Ecto neural progenitor cell (in vitro differentiated cells): ENCODE measurements around the gene DYTN.

ENCODE experiments used
- DNase-seq: peaks from one replicate; pipeline ENCODE4 v3.0.0-alpha.2; 2018; ENCODE audit warnings: low spot score

Gene DYTN

DNA sequence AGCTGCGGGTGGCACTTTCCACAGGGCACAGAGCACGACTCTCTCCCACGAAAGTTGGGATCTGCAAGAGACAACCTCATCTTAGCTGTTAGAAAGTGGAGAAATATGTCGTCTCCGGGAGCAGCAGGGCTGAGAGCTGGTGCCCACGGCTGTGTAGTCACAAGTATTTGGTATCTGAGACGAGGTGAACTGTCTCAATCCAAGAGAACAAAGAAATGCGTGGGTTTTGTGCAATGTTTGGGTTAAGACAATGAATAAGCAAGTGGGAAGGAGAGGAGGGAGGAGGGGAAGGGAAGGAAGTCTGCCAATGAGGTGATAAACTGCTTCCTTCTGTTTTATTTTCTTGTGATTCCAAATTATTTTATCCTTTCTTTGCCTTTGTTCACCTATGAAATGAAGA, 18.0 kb downstream of the DYTN start:
- no peak for DNase-seq

DNA sequence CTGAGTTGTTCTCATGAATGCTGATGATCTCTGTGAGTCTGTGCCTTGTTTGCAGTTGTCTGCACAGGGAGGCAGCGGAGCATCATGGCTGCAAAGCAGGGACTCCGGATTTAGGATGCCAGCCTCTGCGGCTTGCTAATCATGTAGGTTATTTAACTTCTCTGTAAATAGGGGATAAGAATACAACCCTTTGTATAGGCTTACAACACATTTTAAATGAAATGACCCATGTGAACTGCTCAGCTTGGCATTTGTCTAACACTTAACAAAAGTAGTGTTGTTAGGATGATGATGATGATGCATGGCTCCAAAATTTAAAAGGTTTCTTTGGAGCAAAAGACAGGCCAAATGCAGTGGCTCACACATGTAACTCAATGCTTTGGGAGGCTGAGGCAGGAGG, 19.4 kb downstream of the DYTN start:
- DNase-seq: no peak

DNA sequence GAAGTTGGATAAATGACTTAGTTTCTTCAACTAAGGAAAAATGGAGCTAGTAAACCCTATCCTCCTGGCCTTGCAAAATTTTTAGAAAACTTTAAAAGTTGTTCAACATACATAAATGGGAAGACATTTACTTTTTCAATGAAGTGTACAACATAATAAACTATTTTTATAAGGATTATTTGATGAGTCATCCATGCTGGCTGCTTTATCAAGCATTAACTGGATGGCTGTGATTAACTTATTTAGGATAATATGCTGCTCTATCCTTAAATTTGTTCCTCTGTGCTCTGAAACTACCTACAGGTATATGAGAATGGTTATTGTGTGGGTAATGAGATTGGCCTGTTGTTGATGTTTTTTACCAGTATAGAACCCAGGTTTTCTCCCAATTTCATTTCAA, 21.3 kb downstream of the DYTN start:
- DNase-seq: no peak

DNA sequence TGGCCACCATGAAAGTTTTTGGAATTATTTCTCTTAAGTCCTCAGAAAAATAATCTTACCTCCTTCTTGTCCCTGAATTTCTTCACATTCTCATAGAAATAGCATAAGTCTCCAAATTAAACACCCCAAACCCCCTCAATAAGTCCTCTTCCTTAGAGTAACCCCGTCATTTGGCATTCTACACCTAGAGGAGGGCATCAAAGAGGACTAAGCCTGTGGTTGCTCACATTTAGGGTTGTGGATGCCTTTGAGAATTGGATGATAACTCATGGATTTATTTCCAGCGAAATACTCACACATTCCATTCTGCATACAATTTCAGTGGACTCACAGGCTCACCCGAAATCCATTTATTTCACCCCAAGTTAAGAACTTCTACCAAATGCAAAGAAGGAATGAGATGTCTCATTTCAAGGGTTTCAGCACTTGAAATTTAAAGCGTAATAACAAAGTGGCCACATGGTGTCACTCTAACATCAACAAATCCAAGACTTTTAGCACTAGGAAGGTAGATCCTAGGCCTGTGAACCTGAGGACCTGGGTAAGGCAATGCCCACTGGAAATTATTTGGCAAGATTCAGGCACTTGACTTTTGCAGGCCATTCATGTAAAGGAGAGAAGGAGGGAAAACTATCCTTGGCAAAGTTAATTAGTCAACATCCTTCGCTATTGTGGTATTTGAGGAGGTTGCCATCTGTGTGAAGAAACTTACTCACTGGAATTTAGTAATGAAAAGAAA, 24.6 kb downstream of the DYTN start:
- DNase-seq: no peak

DNA sequence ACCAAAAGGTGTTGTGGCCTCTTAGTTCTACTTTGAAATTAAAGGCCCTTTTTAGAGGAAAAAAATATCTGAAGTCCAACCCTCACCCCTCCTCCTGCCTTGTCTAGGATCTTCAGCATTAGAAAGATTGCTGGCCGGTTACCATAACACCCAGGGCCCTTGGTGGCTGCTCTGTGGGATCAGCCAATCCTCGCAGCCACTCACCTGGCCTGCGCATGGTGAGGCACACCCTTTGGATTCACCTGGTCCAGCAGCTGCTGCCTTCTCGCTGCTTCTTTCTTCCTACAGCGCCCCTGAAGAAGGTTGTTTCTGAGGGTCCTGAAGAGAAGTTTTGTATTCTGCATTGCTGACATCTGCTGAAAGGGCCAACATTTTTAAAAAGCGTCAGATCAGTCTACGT, 25.2 kb downstream of the DYTN start:
- DNase-seq: no peak

DNA sequence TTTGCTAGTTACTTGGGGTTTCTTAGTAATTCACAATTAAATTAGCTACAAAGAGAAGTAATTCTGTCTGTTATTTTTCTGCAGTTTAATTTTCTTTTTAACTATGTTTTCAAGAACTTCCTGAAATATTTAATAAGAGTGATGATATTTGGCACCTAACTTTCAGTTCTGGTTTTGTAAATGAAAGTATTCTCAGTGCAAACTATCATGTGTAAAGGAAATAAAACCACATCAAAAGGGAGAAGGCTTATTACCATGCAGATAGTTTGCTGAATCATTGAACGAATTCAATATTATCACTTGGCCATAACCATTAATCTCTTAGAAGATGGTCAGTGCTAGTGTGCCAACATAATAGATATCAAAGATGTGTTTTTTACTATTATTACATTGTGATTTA, 29.2 kb downstream of the DYTN start:
- DNase-seq: no peak

DNA sequence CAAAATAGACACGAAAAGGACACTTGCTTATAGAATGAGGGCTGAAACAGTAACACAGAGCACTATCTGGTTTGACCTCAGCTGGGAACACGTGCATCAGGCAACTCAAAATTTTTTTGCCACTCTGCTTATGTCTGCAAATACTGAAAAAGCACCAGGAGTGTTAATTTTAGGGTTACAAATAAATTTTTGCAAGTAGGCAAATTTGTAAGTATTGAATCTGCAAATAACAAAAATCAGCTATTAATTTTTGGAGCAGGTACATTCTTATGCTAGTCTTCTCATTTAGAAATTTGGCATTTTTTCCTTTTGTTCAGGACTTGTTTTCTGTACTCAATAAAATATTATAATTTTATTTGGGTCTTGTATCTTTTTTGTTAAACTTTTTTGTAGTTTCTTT, 29.7 kb downstream of the DYTN start:
- DNase-seq: no peak

DNA sequence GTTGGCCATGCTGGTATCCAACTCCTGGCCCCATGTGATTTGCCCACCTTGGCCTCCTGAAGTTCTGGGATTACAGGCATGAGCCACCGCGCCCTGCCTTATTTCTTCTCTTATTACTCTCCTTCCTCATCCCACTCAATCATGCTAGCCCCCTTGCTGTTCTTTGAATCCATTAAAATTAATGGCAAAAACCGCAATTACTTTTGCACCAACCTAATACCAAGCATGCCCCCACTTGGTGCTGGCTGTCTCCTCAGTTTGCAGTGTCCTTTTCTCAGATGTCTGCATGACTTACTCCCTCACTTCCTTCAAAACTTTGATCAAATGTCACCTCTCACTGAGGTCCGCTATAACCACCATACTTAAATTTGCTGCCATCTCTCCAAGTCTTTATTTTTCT, 34.6 kb downstream of the DYTN start:
- no peak for DNase-seq

DNA sequence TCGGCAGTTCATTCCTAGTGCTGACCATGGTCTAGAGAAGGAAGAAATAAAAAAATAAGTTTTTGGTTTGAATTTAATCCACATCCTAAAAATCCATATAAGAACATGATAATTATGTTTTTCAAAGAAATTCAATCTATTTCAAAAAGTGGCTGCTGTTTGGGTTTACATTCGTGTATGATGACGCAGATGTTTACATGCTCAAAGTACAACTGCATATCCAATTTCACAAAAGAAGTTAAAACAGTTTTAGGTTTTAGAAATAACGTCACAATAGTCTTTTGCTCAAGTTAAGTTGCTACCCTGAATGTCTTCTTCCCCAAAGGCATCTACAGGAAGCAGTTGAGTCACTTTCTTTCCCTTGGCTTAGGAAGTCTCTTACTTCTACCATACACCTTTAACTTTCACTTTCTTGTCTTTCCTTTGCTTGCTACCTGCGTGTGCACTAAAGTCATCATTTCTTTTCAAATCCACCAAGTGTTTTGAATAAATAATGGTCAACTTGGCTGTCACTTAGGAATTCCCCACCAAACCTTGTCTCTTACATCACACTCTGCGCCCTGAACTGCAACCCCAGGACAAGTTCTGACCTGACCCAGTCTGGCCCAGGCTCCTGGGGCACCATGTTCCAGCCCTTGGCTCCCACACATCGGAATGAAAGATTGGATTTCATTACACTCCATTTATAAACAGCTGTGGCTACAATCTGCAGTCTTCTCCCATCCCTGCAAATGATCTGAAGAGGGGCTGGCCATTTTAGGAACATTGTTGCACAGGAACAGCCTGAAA, 47.5 kb downstream of the DYTN start:
- DNase-seq: no peak

DNA sequence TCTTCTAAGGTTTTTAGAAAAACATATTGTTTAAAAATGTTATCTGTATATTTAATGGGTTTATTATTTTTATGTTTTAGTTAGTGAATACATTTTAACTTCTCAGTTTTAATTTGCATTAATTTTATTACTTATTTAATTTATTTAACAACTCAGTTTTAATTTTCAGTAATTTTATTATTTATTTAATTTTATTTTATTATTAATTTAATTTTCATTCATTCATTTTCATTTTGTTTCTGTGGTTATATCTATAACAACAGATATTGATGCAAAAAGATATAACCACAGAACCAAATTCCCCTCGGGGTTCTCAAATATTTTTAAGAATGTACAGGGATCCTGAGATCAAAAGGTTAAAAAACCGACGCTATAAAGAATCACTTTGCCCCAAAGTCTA, 52.9 kb downstream of the DYTN start:
- no peak for DNase-seq

DNA sequence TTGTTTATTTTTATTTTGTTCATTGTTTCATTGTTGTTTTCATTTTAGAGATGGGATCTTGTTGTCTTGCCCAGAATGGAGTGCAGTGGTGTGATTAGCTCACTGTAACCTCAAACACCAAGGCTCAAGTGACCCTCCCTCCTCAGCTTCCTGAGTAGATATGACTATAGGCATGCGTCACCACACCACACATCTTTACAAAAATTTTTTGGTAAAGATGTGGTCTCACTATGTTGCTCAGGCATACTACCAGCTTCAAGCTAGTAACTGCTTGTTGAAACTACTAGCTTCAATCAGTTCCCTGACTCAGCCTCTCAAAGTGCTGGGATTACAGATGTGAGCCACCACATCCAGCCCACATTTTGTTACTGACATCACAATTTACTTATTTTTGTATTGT, 61.1 kb downstream of the DYTN start:
- DNase-seq: no peak

DNA sequence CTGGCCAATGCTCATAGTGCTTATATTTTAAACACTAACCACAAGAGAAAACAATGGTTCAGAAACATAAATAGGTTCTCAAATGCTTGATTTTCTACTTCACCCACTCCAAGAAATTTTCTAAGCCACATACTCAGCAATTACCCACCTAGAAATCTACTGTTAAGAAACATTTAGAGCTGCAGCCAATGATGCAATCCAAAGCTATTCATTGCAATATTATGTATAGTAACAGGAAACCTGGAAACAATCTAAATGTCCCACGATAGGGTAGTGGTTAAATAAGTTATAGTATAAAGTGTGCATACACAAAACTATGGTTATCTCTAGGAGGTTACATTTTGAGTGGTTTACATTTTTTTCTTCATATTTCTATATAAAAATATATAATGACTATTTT, 70.2 kb downstream of the DYTN start:
- DNase-seq: no peak

DNA sequence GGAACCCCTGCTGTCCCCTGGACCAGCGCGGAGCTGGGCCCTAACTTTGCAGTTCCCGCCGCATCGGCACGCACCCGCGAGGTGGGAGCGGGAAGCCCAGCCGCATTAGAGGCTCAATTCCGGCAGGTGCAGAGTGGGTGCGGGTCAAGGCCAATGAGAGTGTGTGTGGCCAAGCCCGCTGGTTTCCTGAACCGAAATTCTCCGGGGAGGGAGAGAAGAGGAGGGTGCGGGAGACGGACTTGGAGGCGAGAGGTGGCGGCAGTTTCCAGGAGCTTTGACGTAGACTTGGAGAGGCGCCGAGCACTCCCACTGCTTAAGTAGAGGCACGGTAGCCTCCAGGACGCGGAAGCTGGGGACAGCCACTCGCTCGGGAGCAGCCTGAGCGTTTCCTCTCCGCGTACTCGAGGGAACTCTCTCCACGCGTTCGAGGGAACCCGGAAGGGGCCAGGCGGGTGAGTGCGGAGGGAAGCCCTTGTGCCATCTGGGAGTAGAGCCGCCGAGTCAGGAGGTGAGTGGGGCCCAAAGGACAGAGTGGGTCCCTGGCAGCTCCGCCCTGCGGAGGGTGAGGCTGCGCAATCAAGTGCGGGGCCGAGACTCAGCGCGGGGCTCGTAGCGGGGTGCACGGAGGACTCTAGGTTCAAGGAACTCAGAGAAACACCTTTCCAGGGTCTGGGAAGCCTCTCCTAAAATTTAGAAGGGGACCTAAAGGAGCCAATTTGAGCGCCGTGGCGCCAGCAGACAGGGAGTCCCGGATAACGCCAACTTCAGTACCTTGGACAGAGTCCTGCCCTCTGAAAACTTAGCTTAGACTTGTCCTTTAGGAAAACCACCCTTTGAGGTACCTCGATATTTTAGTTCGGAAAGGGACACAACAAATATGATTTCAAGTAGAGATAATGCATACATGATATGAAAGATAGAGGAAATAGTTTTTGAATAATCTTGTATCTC, 75.8 kb downstream of the DYTN start, which contains the start of gene FAM237A:
FAM237A (plus strand) TSS at position 413 of the 951 bp plus-strand sequence. CDS start 1,750 bp downstream, outside the sequence.
- peak; percentile 75 for DNase-seq

DNA sequence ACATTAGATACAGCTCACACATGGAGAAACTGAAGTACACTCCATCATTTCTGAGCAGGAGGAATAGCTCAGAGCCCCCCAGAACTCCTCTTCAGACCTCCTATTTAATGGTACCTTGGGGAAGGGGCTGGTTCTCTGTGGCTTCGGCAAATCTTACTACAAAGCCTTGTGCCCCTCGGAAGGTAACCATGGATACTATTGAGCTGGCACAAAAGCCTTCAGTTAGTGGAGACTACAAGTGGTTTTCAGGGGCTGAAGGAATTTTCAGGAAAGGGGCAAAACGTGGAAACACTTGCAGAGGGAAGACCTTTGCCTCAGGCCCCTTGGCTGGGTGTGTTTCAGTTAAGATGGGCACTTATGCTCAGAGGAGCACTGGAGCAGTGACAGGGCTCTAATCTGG, 77.0 kb downstream of the DYTN start:
- DNase-seq: no peak

DNA sequence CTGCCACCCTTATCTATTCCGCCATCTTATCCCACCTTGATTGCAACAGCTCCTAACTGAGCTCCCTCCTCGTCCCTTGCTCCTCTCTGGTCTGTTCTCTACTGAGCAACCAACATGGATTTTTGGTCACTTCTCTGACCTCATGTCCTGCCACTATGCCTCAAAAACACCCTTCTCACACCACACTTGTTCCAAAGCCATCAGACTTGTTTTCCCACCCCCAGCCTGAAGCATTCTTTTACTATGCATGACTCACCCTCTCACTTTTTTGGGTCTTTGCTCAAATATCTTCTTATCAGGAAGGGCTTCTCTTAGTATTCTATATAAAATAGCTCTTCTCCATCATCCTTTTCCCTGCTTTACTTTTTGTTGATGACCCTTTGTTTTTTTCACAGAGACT, 78.6 kb downstream of the DYTN start:
- no peak for DNase-seq

DNA sequence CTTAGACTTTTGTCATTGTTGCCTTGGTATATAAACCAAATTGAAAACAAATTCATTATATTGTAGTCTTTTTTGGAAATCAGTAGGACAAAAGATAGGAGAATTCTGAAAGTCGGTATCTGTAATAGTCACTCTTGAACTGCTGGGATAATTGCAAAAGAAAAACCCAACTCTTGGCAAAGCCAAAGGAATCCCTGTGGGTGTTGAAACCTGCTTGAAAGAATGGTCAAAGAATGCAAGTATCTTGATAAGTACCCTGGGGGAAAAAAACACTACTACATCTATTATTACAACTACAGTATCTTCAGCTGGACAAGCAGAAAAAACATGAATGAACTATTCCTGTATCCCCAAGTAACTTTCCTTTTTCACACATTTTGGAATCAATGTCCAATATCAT, 83.2 kb downstream of the DYTN start:
- DNase-seq: no peak

DNA sequence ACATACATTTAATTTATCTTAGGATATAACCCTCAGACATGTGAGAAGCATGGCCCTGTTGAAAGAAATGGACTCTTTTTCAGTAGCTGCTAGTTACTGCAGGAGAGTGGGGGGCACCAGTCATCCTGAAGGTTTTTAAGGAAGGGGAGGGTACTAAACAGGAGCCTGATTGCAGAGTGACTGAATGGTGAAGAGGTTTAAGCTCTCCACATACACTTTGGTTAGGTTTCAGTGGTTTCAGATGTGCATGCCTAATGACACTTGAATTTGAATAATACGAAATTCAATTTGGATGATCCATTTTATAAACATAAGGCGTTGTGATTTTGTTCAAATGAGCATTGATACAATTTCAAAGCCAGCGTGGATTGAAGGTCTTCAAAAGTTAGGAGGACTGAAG, 86.9 kb downstream of the DYTN start:
- DNase-seq: no peak

DNA sequence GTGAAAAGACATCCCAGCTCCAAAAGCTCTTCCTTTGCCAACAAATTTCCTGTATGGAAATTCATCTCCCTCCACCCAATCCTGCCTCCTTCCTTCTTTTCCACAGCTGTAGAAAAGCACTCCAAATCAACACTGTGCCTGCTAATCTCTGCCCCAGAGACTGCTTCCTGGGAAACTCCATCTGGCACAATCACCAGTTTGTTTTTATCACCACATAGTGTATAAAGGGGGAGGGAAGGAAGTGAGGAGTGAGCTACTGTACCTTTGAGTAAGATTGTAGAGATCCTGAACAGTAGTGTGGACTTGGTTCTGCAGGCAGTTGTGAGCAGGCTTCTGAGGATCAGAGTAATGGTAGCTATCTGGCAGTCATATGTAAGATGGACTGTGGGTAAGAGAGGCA, 90.6 kb downstream of the DYTN start:
- DNase-seq: no peak

DNA sequence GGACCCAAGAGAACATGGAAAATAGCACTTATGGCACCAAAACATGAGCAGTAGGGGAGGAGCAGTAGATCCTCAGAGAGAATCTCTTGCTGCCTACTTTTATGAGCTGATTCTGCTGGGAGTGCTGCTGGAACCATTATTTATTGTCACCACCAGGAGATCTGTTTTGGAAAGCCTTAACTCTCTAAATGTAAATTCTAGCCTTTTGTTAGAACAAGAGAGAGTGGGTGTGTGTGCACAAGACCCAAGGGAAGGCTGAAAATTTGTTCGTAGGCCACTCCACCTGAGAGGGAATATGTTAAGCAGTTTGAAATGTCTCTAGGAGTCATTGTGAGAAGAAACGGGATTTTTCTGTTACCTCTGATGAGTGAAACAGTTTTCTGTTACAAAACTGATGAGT, 92.1 kb downstream of the DYTN start:
- no peak for DNase-seq

DNA sequence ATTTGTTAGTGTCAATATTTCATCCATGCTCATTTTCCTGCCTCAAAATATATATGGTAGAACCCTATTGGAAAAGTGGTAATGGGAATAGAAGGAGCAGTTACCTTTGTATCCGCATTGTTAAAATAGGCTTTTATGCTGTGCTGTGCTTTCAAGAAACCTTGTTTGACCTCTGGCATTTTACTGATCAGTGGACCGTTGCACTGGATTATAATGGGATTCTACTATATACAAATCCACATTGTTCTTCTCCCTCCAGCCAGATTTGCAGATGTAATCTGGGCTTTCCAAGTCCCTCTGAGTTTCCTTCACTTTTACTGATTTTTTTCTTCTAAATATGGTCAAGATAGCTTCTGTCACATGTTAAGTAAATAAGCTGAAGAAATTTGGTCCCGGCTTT, 99.2 kb downstream of the DYTN start:
- no peak for DNase-seq

DNA sequence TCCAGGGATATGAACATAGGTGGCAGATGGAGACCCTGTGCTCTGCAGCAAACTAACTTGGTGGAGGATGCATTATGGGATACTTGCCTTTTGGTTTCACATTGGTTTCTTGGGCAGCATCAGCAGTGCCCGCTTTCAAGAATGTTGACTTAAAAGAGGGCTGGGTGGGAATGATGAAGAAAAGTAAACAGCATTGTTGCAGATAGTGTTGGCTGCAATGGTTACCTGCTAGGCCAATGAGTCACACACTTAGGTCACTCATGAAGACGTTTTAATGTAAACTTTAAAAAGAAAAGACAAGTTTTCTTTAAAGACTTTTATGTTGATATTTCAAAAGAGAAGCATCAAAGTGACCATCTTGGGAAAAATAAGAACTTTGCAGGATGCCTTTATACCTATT, 102.0 kb downstream of the DYTN start:
- no peak for DNase-seq

DNA sequence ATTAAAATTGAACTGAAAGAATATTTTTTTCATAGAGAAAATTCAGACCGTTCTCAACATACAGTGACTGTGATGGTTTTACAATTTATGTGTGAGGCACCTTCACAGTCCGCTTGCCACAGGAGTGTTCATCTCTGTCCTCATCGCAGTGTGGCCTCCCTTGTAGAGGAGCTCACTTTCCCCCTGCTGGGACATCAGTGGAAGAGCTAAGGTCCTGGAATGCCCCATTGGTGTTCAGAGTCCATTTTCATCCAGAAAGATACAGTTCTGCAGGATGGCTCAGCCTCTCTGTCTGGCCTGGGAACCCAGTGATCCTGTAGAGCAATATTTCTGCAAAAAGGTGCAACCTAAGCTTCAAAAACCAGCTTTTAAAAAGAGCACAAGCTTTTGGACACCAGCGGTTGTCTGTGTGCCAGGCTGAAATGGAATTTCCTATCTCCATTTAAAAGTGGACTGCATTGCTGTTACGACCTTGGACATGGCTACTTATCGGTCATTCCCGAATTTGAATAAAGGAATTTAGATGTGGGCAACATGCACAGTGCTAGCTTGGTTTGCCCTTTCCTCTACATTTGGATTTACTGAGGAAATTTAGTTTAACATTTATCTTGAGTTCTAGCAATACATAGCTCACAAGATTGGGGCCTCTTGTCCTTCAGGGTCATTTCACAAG, 102.6 kb downstream of the DYTN start:
- no peak for DNase-seq
